Stomach (tissue), 4 donors: Measurements from ENCODE around the gene CEP112.

Experiments used
- CTCF ChIP-seq, 7 experiments: fragments of 450-650 bp in 4 of 7; fragments of 200-600 bp in 3 of 7; sonication (generic) in 3 of 7; IDR thresholded peaks; one replicate each; pipeline ENCODE4 v1.5.1; 2016 to 2019; ENCODE audit warnings: antibody characterized with exemption in 7 of 7, control low read depth in 2 of 7, mild to moderate bottlenecking in 1 of 7
- EP300 ChIP-seq: sonication (generic); formaldehyde crosslinking; IDR thresholded peaks from one replicate; pipeline ENCODE4 v1.6.1; 2017; ENCODE audit warnings: antibody characterized with exemption
- POLR2A ChIP-seq, 4 donors: fragments of 450-650 bp; IDR thresholded peaks; one replicate each; pipeline ENCODE4 v1.6.1; 2016; ENCODE audit warnings: antibody characterized with exemption in 4 of 4, control low read depth in 2 of 4, mild to moderate bottlenecking in 1 of 4, moderate library complexity in 1 of 4
- POLR2AphosphoS5 ChIP-seq, 3 donors: sonication (generic); formaldehyde crosslinking; IDR thresholded peaks; one replicate each; pipeline ENCODE4 v1.6.1; 2016; ENCODE audit warnings: antibody characterized with exemption in 3 of 3

GRCh38 chr17:65917560-65917959 is 274.4 kb downstream of the CEP112 start:
- TF ChIP-seq CTCF (IDR thresholded peaks at IDR 0.05) (no peak), POLR2AphosphoS5 (IDR thresholded peaks at IDR 0.05) (no peak), POLR2A (IDR thresholded peaks at IDR 0.05) (no peak), EP300 (no peak)
